ENCODE results near the gene ZBTB43. TPM values are rescaled to one million over a fixed set of nuclear protein-coding genes. Genes with fewer than 3 reads are reported as not detected.

The ZBTB43 gene
- total and polyA plus RNA-seq, 11 donors: 10.7 to 42.8 (median 33.7) TPM

DNA sequence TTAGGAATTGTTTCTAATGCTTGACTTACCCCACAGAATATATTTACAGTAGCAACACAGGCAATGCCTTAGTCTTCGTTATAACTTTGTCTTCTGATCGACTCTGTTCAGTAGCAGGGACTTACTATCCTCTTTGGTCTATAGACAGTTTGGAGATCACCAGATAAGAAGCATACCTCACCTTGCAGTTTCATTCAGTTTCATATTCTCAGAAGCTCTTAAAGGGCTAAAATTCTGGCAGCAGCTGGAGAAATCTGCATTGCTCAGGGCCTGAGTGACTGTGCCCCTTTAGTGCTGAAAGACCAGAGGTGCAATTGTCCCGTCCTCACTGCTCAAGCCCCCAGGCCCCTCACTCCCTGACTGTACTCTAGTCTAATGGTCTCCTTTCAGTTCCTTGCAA, 26.0 kb downstream of the ZBTB43 start:
- Histone ChIP-seq H3K27ac (no peak overlapping the region), H3K4me3 (no peak overlapping the region), H3K9me3 (no peaks in the 10 kb centered on the region), H3K27me3 (no peaks in the 10 kb centered on the region), H3K4me1 (peaks cover 0 to 48% (median 31%) of the 10 kb centered on the region in 12 donors), H3K36me3 (peaks cover 0 to 70% (median 56%) of the 10 kb centered on the region in 9 donors)
- DNase-seq: no peak
- WGBS, 4 donors: 82 to 89% (median 87%) methylated on average over 3 of the region's 3 CpGs
- TF ChIP-seq, protein P1, sequence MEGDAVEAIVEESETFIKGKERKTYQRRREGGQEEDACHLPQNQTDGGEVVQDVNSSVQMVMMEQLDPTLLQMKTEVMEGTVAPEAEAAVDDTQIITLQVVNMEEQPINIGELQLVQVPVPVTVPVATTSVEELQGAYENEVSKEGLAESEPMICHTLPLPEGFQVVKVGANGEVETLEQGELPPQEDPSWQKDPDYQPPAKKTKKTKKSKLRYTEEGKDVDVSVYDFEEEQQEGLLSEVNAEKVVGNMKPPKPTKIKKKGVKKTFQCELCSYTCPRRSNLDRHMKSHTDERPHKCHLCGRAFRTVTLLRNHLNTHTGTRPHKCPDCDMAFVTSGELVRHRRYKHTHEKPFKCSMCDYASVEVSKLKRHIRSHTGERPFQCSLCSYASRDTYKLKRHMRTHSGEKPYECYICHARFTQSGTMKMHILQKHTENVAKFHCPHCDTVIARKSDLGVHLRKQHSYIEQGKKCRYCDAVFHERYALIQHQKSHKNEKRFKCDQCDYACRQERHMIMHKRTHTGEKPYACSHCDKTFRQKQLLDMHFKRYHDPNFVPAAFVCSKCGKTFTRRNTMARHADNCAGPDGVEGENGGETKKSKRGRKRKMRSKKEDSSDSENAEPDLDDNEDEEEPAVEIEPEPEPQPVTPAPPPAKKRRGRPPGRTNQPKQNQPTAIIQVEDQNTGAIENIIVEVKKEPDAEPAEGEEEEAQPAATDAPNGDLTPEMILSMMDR (IDR thresholded peaks at IDR 0.05): no peak
- no peak for TF ChIP-seq POLR2A (IDR thresholded peaks at IDR 0.05)
- intact Hi-C loops (cut with DNase I): no loop called here
- ATAC-seq: no peak

DNA sequence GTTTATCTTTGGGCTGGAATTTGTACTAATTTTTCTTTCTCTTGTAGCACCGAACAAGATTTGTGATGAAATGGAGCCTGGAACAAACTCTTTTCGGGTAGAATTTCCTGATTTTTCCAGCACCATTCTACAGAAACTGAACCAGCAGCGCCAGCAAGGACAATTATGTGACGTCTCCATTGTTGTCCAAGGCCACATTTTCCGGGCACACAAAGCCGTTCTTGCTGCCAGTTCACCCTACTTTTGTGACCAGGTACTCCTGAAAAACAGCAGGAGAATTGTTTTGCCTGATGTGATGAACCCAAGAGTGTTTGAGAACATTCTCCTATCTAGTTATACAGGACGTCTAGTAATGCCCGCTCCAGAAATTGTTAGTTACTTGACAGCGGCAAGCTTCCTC, 27.6 kb downstream of the ZBTB43 start:
- peaks cover 0 to 76% (median 51%) of the 10 kb centered on the region in 9 donors for H3K36me3 ChIP-seq
- H3K4me1 ChIP-seq: peaks cover 0 to 57% (median 33%) of the 10 kb centered on the region in 12 donors
- intact Hi-C loops (cut with DNase I): no loop called here
- H3K27me3 ChIP-seq: no peaks in the 10 kb centered on the region
- H3K4me3 ChIP-seq: no peak overlapping the region
- ATAC-seq (no peak), DNase-seq (no peak)
- no peaks in the 10 kb centered on the region for H3K9me3 ChIP-seq
- WGBS, 4 donors: 91 to 95% (median 93%) methylated on average over 9 of the region's 9 CpGs
- TF ChIP-seq, protein P1 (IDR thresholded peaks at IDR 0.05): no peak
- no peak for TF ChIP-seq POLR2A (IDR thresholded peaks at IDR 0.05)
- H3K27ac ChIP-seq: no peak overlapping the region

DNA sequence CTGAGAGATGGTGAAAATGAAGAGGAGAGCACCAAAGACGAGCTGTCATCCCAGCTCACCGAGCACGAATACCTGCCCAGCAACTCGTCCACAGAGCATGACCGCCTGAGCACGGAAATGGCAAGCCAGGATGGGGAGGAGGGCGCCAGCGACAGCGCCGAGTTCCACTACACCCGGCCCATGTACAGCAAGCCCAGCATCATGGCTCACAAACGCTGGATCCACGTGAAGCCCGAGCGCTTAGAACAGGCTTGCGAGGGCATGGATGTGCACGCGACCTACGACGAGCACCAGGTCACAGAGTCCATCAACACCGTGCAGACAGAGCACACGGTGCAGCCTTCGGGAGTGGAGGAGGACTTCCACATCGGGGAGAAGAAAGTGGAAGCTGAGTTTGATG, 28.2 kb downstream of the ZBTB43 start:
- peak overlapping the region in 2 of 12 donors; percentile 31 to 63 for H3K27ac ChIP-seq

DNA sequence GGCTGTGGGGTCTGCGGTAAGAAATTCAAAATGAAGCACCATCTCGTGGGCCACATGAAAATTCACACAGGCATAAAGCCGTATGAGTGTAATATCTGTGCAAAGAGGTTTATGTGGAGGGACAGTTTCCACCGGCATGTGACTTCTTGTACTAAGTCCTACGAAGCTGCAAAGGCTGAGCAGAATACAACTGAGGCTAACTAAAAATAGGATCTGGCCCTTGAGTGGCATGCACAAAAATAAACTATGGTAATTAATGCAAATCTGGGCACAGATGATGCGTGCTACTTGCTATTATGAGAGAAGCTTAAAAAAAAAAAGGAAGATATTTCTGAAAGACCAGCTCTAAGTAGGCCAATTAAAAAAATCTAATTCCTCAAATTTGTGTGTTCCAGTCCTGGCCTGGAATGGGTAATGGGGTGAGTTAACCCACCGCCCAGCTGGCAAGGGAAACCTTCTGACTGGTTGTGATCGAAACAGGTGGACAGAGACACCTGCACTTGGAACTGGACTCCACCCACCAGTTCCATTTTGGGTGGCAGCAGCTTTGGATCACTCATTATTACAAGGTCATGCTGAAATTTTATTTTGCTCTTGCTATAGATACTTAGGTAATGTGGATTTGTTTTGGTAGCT, 29.0 kb downstream of the ZBTB43 start:
- H3K4me3 ChIP-seq: no peak overlapping the region
- no peaks in the 10 kb centered on the region for H3K27me3 ChIP-seq
- ATAC-seq (peak; percentile 33 to 74 (median 60)), DNase-seq (no peak)
- TF ChIP-seq POLR2A (IDR thresholded peaks at IDR 0.05): no peak
- TF ChIP-seq, protein P1 (IDR thresholded peaks at IDR 0.05): no peak
- peaks cover 0 to 67% (median 39%) of the 10 kb centered on the region in 12 donors for H3K4me1 ChIP-seq
- peak overlapping the region in 4 of 12 donors; percentile 1 to 63 (median 38) for H3K27ac ChIP-seq
- peaks cover 0 to 77% (median 57%) of the 10 kb centered on the region in 9 donors for H3K36me3 ChIP-seq
- intact Hi-C loops (cut with DNase I): no loop called here
- no peaks in the 10 kb centered on the region for H3K9me3 ChIP-seq
- WGBS, 4 donors: 62 to 72% (median 68%) methylated on average over 8 of the region's 8 CpGs

More for the DNA sequence above, 28.2 kb downstream of the ZBTB43 start:
- ATAC-seq: peak in 2 of 4 donors; percentile 16 to 31
- WGBS, 4 donors: 89 to 93% (median 92%) methylated on average over 19 to 24 of the region's 24 CpGs
- H3K36me3 ChIP-seq: peaks cover 0 to 71% (median 49%) of the 10 kb centered on the region in 9 donors
- TF ChIP-seq POLR2A (IDR thresholded peaks at IDR 0.05): no peak
- TF ChIP-seq, protein P1 (IDR thresholded peaks at IDR 0.05): no peak
- no peak overlapping the region for H3K4me3 ChIP-seq
- DNase-seq: no peak
- intact Hi-C loops (cut with DNase I): no loop called here
- no peaks in the 10 kb centered on the region for H3K9me3 ChIP-seq
- H3K4me1 ChIP-seq: peaks cover 0 to 61% (median 35%) of the 10 kb centered on the region in 12 donors
- no peaks in the 10 kb centered on the region for H3K27me3 ChIP-seq
